GM13976 (cell line): ENCODE measurements around the gene CCT6B.
"Not testable (repeated sequence)": the region's sequence is repeated elsewhere in the genome, so short reads cannot be mapped to it uniquely, and the experiment has no call there.

Experiments used
- DNase-seq: peaks from one replicate; pipeline ENCODE4 v3.0.0; 2012; ENCODE audit warnings: low spot score
- CTCF ChIP-seq: IDR thresholded peaks from 2 replicates; pipeline ENCODE4 v1.5.1; 2012; ENCODE audit warnings: borderline replicate concordance, mild to moderate bottlenecking; ENCODE audit not compliant: insufficient read depth; ENCODE audit errors: extremely low read depth, missing control alignments, control extremely low read depth
- in situ Hi-C: fragments of 300-500 bp; cut with MboI; formaldehyde crosslinking; loops from one replicate; pipeline ENCODE4 v1.12.0; 2022; ENCODE audit warnings: low sequenced_read_pairs, mixed read lengths, inconsistent platforms; ENCODE audit not compliant: unreplicated experiment

CCT6B gene

GRCh38 chr17:34958438-34958837 lies 2.8 kb downstream of the CCT6B start:
- in situ Hi-C loops: no loop called here
- DNase-seq: no peak
- TF ChIP-seq CTCF: no peak

GRCh38 chr17:34950780-34951179 lies 10.5 kb downstream of the CCT6B start:
- DNase-seq, in situ Hi-C loops: not testable (repeated sequence)

GRCh38 chr17:34930283-34930682 lies 31.0 kb downstream of the CCT6B start:
- no peak for DNase-seq
- TF ChIP-seq CTCF: no peak
- in situ Hi-C loops: no loop called here

GRCh38 chr17:34926661-34927060 lies 34.6 kb downstream of the CCT6B start:
- in situ Hi-C loops: no loop called here
- TF ChIP-seq CTCF: no peak
- no peak for DNase-seq

GRCh38 chr17:34920676-34921075 lies 40.6 kb downstream of the CCT6B start:
- TF ChIP-seq CTCF: no peak
- DNase-seq: no peak
- in situ Hi-C loops: no loop called here

GRCh38 chr17:34917381-34917780 lies 43.9 kb downstream of the CCT6B start:
- TF ChIP-seq CTCF: no peak
- in situ Hi-C loops: no loop called here
- no peak for DNase-seq

GRCh38 chr17:34916120-34916519 lies 45.1 kb downstream of the CCT6B start:
- TF ChIP-seq CTCF: no peak
- DNase-seq: no peak
- in situ Hi-C loops: no loop called here
